Left forelimb (tissue), 1 donor: ENCODE data around the gene PCDH12.
"Not testable (repeated sequence)": the region's sequence is repeated elsewhere in the genome, so short reads cannot be mapped to it uniquely, and the experiment has no call there.

Experiments used
- DNase-seq: peaks from one replicate; pipeline ENCODE4 v3.0.0-alpha.2; 2018; ENCODE audit warnings: low spot score

The PCDH12 gene

DNA sequence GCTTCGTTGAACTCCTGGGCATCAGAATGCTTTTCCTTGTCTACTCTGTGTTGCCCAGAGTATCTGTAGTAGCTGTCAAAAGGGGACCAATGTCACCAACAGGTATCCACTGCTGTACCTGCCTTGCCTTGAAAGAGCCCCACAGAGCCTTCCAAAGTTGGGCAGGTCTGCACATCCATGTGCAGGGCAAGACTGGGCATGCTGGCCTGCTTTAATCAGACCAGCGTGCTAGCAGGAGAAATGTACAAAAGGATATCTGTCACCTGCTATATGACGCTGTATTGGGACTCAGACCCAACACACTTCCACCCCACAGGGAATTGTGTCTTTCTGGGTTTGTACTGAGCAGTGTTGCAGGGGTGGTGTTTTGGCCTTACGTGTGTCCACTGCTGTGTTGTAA, 22.5 kb downstream of the PCDH12 start:
- no peak for DNase-seq

DNA sequence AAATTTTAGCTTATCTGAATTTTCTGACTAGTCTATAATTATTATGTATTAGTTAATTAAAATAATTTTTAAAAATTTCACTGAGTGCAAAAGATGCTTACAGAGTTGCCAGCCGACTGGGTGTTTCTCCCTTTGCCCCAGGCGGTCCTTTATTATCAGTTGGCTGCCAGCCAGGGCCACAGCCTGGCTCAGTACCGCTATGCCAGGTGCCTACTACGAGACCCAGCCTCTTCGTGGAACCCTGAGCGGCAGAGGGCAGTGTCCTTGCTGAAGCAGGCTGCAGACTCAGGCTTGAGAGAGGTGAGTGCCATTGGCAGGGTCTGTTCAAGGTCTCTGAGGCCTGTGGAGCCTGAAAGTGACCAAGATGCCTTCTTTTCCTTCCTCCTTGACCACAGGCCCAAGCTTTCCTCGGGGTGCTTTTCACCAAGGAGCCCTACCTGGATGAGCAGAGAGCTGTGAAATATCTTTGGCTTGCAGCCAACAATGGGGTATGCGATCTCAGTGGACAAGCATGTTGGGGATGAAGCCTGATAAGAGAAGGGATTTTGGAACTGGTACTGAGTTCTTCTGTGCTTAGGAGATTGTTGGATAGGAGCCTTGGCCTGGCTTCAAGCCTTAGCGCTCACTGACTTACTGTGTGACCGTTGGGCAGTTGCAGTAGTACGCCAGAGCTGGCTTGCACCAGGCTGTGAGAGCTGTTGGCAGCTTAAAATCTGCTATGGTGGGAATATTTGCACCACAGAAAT, 23.7 kb downstream of the PCDH12 start:
- no peak for DNase-seq

DNA sequence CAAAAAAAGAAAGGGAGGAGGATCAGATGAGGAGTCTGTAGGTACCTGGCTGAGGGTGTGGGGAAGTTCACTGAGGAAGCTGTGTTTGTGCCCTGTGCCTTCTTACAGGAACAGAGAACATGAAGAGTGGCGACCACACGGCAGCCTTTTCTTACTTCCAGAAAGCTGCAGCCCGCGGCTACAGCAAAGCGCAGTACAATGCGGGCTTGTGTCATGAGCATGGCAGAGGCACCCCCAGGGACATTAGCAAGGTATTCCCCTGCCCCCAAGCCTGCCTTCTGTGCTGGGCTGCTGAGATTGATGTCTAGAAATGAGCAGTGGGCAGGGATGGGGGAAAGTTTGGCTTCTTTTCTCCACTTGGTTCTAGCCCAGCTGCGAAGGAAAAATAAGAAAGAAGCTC, 24.9 kb downstream of the PCDH12 start:
- DNase-seq, result no peak

- no peak for DNase-seq
Measured at GRCh38 chr5:141931694-141932093, 26.3 kb downstream of the PCDH12 start.

DNA sequence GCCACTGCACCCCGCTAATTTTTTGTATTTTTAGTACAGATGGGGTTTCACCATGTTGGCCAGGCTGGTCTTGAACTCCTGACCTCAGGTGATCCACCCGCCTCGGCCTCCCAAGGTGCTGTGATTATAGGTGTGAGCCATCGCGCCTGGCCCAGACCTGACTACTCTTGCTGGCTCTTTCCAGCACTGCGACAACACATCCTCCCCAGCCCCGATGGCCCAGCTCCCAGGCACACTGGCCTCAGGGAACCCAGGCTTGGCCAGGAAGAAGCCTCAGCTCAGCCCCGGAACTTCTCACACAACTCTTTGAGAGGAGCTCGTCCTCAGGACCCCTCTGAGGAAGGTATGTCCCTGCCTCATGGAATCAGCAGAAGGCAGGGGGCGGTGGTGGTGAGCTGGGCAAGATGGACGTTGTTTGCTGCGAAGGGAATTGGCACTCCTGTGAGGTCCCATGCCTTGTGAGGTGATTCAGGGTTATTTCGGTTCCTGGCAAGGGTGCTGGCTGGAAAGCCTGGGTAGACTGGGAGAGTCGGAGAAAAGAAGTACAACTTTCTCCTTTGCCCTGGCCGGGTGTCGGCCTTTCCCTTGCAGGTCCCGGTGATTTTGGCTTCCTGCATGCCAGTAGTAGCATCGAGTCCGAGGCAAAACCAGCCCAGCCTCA, 28.5 kb downstream of the PCDH12 start:
- no peak for DNase-seq

DNA sequence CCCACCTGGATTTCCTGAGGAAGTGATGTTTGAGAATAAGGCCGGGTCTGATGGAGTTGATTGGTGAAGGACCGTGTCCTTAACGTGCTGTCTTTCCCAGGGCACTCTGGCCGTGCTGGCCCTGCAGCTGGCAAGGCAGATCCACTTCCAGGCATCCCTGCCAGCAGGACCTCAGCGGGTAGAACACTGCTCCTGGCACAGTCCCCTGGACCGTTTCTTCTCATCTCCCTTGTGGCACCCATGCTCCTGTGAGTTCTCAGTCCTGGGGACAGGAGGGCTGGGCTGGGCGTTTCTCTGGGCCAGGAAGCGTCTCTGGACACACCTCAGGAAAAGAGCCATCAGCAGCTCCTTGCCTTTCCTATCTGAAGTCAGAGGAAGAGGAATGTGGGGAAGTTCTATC, 30.0 kb downstream of the PCDH12 start:
- DNase-seq, result no peak

DNA sequence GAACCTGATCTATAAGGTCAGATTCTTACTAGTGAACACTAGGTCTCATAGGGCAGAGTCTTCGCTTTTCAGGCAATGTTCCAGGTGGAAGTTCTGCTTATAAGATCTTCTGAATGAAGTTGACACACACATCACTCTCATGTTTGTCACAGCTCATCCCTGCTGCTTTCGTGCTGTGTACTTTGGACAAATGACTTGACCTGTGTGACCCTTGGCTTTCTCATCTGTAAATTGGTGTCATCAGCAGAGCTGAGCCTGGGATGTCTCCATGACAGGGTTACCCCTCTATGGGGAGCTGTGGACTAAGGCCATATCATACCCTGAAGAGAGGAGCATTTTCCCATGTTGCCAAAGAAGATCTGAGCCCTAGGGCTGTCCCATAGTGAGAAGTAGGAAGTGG, 31.6 kb downstream of the PCDH12 start:
- DNase-seq, result no peak

DNA sequence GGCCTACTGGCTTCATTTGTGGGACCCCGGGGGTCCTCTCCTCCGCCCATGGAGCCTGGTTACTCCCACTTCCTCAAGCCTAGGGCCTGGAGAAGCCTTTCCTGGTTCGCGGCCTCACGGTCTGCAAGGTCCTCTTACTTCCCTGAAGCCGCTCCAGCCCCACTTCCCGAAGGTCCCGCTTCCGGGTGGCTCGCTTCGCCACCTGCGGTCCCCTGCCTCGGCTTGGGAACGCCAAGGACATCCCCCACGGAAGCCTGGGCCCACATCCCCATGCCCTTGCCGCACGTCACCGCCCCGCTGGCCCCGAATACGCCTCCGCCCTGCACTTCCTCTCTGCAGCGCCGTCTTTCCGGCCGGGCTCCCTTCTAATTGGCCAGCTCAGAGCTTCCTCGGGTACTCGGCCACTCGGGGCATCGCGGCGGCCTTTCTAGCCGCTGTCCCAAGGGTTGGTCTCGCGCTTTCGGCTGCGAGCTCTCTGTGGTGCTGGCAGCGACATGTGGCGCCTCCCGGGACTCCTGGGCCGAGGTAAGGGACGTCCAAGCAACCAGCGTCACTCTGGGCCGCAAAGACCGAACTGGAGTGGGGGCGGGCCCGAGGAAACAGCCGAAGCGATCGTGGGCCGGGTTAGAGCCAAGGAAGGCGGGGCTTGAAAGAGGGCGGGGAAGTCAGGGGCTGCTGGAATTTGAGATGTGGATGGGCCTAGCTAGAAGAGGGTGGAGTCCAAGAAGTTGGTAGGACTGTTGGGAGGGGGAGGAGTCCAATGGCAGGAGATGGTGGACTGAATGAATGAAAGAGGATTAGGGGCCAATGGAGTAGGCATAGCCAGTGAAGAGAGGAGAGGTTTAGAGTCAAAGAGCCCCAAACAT, 34.3 kb downstream of the PCDH12 start, which contains the start of gene DELE1:
TSS of gene DELE1 (plus strand) at position 424 of the 866 bp plus-strand sequence. CDS start at position 495, 71 bp downstream.
- DNase-seq, result peak; percentile 97

GRCh38 chr5:141922827-141923447, 35.1 kb downstream of the PCDH12 start:
- DNase-seq, result not testable (repeated sequence)

DNA sequence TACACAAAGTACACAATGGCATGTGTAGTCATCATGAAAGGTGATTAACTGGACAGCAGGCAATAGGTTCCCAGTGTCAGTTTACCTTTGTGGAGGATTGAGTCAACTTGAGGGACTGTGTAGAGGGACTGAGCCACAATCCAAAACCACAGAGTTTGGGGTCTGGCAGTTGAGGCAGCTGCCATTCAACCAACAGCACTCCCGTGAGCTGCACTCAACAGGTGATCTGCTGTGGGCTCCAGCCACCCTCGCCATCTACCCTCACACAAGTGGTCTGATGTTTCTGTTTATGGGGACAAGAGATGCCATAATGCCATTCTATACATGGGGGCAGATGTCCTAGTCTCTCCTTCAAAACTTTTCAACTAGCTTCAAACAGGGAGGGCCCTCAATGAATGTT, 37.2 kb downstream of the PCDH12 start:
- DNase-seq, result no peak

GRCh38 chr5:141919218-141920119, 38.5 kb downstream of the PCDH12 start:
- no peak for DNase-seq

DNA sequence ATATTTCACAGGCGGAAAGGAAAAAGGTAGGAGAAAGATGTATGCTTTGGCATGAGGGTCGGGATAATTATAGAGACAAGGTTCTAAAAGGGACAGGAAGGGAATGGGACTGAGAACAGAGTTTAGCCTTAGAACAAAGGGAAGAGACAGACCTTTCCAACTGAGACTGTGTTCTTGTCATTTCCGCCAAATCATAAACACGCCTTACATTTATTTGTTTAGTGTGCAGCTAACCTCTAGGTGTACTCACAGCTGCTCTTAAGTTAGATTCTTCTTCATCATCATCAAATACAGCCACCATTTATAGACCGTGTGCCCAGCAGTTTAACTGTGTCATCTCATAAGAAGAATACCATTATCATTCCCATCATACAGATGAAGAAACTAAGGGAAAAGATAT, 40.2 kb downstream of the PCDH12 start:
- no peak for DNase-seq

DNA sequence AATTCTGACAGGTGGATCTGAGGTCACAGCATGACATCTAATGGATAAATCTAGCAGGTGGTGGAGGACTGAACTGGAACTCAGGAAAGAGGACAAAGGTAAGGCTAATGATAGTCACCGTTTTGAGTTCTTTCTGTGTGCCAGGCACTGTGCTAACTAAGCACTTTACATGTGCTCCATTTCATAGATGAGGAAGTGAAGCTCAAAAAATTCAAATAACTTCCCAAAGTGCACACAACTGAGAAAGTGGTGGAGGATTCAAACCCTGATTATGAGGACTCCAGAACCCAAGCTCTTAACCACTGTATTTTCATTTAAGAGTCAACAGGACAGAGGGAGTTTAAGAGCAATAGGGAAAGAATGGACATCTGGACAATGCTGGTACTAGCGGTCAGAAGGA, 41.5 kb downstream of the PCDH12 start:
- DNase-seq, result no peak

GRCh38 chr5:141915881-141916336, 42.1 kb downstream of the PCDH12 start:
- no peak for DNase-seq

DNA sequence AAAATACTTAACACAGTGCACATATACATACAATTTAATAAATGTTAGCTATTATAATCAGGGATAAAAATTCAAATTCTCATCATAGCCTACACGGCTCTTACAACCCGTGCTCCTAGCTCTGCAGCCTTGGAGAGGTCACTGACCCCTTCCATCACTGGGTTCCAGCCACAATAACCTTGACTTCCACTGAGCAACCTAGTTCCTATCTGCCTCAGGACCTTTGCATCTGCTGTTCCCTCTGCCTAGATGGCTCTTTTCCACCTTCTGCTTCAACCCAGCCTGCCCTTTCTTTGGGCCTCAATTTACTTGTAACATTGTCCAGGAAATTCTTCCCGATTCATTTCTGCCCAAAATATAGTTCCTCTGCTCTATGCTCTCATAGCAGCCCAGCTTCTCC, 43.2 kb downstream of the PCDH12 start:
- no peak for DNase-seq

- no peak for DNase-seq
Measured at GRCh38 chr5:141914199-141914743, 43.7 kb downstream of the PCDH12 start.

DNA sequence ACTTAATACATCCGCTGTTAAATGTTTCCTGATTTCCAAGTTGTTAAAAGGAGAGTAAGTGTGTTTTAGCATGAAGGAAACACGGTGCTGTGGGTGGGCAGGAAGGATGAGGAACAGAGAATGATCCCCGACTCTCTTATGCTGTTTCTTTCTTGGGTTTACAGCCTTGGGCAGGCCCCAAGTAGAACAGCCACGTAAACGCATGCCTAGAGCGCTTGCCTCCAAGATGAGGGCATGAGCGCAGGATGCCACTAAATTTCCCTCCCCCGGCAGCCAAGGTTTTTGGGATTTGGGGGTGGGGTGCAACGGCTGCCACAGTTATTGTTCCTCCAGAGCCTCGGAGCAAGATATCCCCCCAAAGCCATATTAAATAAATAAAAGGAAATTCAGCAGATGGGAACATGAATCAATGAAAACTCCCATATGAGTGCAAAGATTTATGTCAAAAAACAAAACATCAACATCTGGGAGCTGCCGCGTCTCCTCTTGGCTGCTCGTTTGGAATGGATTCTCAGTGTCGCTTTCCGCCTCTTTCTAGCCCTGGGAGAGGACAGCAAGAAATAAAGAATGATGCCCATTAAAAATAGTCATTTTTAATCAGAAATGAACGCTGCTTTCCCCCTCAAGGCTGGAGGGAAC, 44.3 kb downstream of the PCDH12 start:
- no peak for DNase-seq

DNA sequence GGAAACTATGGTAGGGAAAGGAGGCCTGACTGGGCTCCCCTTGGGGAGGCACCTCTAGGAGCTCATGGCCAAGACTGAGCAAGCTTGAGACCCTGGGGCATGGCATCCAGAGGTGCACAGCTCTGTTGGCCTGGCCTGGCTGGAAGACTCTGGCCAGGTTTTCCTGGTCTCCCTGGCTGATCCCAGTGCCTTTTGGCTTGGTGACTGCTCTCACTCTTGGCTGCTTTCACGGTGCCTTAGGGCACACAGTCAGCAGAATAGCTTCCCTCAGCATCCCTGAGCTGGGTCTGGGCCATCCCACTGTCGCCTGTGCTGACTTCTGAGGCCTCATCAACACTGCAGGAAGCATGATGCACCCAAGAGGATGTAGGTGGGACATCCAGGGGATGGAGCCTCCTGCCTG, 47.7 kb downstream of the PCDH12 start:
- no peak for DNase-seq

- no peak for DNase-seq
Measured at GRCh38 chr5:141909212-141909611, 48.8 kb downstream of the PCDH12 start.

DNA sequence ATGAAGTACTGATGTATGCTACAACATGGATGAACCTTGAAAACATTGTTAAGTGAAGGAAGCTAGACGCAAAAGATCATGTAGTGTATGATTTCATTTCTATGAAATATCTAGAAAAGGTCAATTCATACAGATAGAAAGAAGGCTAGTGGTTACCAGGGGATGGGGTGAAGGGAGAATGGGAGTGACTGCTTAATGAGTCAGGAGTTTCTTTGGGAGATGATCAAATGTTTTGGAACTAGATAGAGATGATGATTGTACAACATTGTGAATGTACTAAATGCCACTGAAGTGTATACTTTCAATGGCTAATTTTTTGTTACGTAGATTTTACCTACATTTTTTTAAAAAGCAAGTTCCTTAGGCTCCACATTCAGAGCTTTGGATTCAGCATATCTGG, 49.2 kb downstream of the PCDH12 start:
- DNase-seq, result no peak
